Fibroblast of villous mesenchyme (primary cell): ENCODE measurements around the gene CDK1. TPM values are rescaled to one million over a fixed set of nuclear protein-coding genes. Genes with fewer than 3 reads are reported as not detected.

Source experiments
- DNase-seq: peaks from one replicate; pipeline ENCODE4 v3.0.0-alpha.2; 2010; ENCODE audit warnings: low read depth
- H3K4me3 ChIP-seq: 2 replicates; pipeline ENCODE4 v1.5.1; 2011; ENCODE audit warnings: low read depth, mild to moderate bottlenecking, low read length
- CTCF ChIP-seq: IDR thresholded peaks from 2 replicates; pipeline ENCODE4 v1.5.1; 2012; ENCODE audit warnings: low read depth, mild to moderate bottlenecking, low read length; ENCODE audit not compliant: insufficient read depth
- total RNA-seq: library from RNA; depleted of rRNA; stranded (reverse); fragments of >200 nt; gene quantifications from 2 replicates; pipeline ENCODE4 v1.2.3, GENCODE V29; 2012

The CDK1 gene
- total RNA-seq, 1 donor, result 49.2 TPM

- no peak overlapping the region for H3K4me3 ChIP-seq
- no peak for TF ChIP-seq CTCF
- DNase-seq, result no peak
These were observed 44.5 kb upstream of the CDK1 start for GRCh38 chr10:60733826-60734225.

GRCh38 chr10:60734226-60734625 is 44.1 kb upstream of the CDK1 start:
- DNase-seq, result no peak
- no peak overlapping the region for H3K4me3 ChIP-seq
- TF ChIP-seq CTCF, result no peak

GRCh38 chr10:60735244-60735643 is 43.0 kb upstream of the CDK1 start:
- DNase-seq, result no peak
- no peak for TF ChIP-seq CTCF
- no peak overlapping the region for H3K4me3 ChIP-seq

- DNase-seq, result no peak
- no peak overlapping the region for H3K4me3 ChIP-seq
- no peak for TF ChIP-seq CTCF
These were observed 41.0 kb upstream of the CDK1 start for GRCh38 chr10:60737242-60737641.

GRCh38 chr10:60739558-60739957 is 38.7 kb upstream of the CDK1 start:
- DNase-seq, result peak; percentile 88
- no peak for TF ChIP-seq CTCF

GRCh38 chr10:60742512-60742911 is 35.8 kb upstream of the CDK1 start:
- no peak for DNase-seq
- TF ChIP-seq CTCF, result no peak
- no peak overlapping the region for H3K4me3 ChIP-seq

More at GRCh38 chr10:60739558-60739957, 38.7 kb upstream of the CDK1 start:
- no peak overlapping the region for H3K4me3 ChIP-seq

- TF ChIP-seq CTCF, result no peak
- H3K4me3 ChIP-seq, result no peak overlapping the region
- DNase-seq, result no peak
These were observed 30.3 kb upstream of the CDK1 start for GRCh38 chr10:60747817-60748469.
